ENCODE data around the gene SUPT6H. TPM values are rescaled to one million over a fixed set of nuclear protein-coding genes. Genes with fewer than 3 reads are reported as not detected.

SUPT6H gene
- polyA plus RNA-seq, 1 of the 3 experiments (the other 2 are of a cell fraction) = 26.9 TPM

- TF ChIP-seq, protein P1, sequence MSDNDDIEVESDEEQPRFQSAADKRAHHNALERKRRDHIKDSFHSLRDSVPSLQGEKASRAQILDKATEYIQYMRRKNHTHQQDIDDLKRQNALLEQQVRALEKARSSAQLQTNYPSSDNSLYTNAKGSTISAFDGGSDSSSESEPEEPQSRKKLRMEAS (IDR thresholded peaks at IDR 0.05; ENCODE audit: low read depth) = no peak
- no peak for TF ChIP-seq MXI1 (IDR thresholded peaks at IDR 0.05; ENCODE audit: low read depth, low read length)
- no peak for TF ChIP-seq EZH2phosphoT487 (IDR thresholded peaks at IDR 0.05; ENCODE audit: borderline replicate concordance, low read depth)
These were observed 31.9 kb downstream of the SUPT6H start (continued) for GRCh38 chr17:28693869-28694268.

- no peak for TF ChIP-seq GATA2 (CRISPR knock-in tag; IDR thresholded peaks at IDR 0.05)
- TF ChIP-seq, protein P2, sequence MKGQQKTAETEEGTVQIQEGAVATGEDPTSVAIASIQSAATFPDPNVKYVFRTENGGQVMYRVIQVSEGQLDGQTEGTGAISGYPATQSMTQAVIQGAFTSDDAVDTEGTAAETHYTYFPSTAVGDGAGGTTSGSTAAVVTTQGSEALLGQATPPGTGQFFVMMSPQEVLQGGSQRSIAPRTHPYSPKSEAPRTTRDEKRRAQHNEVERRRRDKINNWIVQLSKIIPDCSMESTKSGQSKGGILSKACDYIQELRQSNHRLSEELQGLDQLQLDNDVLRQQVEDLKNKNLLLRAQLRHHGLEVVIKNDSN (IDR thresholded peaks at IDR 0.05; ENCODE audit: borderline replicate concordance, low read depth) = no peak
- TF ChIP-seq GABPA (IDR thresholded peaks at IDR 0.05; ENCODE audit: low read depth) = no peak
- TF ChIP-seq TAF1 (IDR thresholded peaks at IDR 0.05; ENCODE audit: borderline replicate concordance, low read depth, low read length) = no peak
- TF ChIP-seq, protein P1 (IDR thresholded peaks at IDR 0.05; ENCODE audit: low read depth) = no peak
- H3K36me3 ChIP-seq (replicated peaks in 1 of 2; ENCODE audit: control insufficient read depth in 1 of 2, insufficient read depth in 2 of 2, low read length in 1 of 2) = peaks cover 60 to 88% of the 10 kb centered on the region in 2 experiments
- no peak overlapping the region for H2AFZ ChIP-seq (ENCODE audit: low read depth)
- no peak overlapping the region for H3K9ac ChIP-seq
- H3K27me3 ChIP-seq (ENCODE audit: insufficient read depth) = no peaks in the 10 kb centered on the region
- no peaks in the 10 kb centered on the region for H3K4me1 ChIP-seq (ENCODE audit: control insufficient read depth in 1 of 2, insufficient read depth in 2 of 2, low read depth in 1 of 2, low read length in 1 of 2)
- DNase-seq = no peak
- H4K20me1 ChIP-seq (ENCODE audit: insufficient read depth) = no peaks in the 10 kb centered on the region
- no peaks in the 10 kb centered on the region for H3K79me2 ChIP-seq (ENCODE audit: insufficient read depth)
- 80% methylated on average over 6 of the region's 6 CpGs for WGBS (ENCODE audit: low lambda C conversion rate)
- no peak overlapping the region for H3K4me3 ChIP-seq (ENCODE audit: low read depth in 2 of 2, low read length in 1 of 2)
- no peak overlapping the region for H3K27ac ChIP-seq (ENCODE audit: low read depth in 2 of 2, low read length in 1 of 2)
- H3K4me2 ChIP-seq = no peak overlapping the region
- no peaks in the 10 kb centered on the region for H3K9me3 ChIP-seq
- POLR2A ChIA-PET = no interaction called here
- H3F3A ChIP-seq (replicated peaks; ENCODE audit: insufficient read depth) = no peaks in the 10 kb centered on the region
- H3K9me2 ChIP-seq = no peaks in the 10 kb centered on the region
- CTCF ChIA-PET = no interaction called here
These were observed 36.4 kb downstream of the SUPT6H start for GRCh38 chr17:28698253-28698941.

- 100% methylated on average over 7 of the region's 8 CpGs for WGBS (ENCODE audit: low lambda C conversion rate)
- Histone ChIP-seq H3K4me3 (ENCODE audit: low read depth in 2 of 2, low read length in 1 of 2) (no peak overlapping the region), H3K27me3 (ENCODE audit: insufficient read depth) (no peaks in the 10 kb centered on the region), H3F3A (replicated peaks; ENCODE audit: insufficient read depth) (no peaks in the 10 kb centered on the region), H3K9me3 (no peaks in the 10 kb centered on the region), H3K4me1 (ENCODE audit: control insufficient read depth in 1 of 2, insufficient read depth in 2 of 2, low read depth in 1 of 2, low read length in 1 of 2) (no peaks in the 10 kb centered on the region), H3K9ac (no peak overlapping the region), H4K20me1 (ENCODE audit: insufficient read depth) (no peaks in the 10 kb centered on the region), H3K4me2 (no peak overlapping the region), H3K36me3 (replicated peaks in 1 of 2; ENCODE audit: control insufficient read depth in 1 of 2, insufficient read depth in 2 of 2, low read length in 1 of 2) (peaks cover 42 to 80% of the 10 kb centered on the region in 2 experiments), H3K9me2 (no peaks in the 10 kb centered on the region), H3K79me2 (ENCODE audit: insufficient read depth) (no peaks in the 10 kb centered on the region), H2AFZ (ENCODE audit: low read depth) (no peak overlapping the region), H3K27ac (ENCODE audit: low read depth in 2 of 2, low read length in 1 of 2) (no peak overlapping the region)
- TF ChIP-seq GABPA (IDR thresholded peaks at IDR 0.05; ENCODE audit: low read depth) (no peak), TEAD4 (IDR thresholded peaks at IDR 0.05; ENCODE audit: borderline replicate concordance, insufficient read depth) (no peak), ELF1 (IDR thresholded peaks at IDR 0.05) (no peak), POLR2AphosphoS5 (IDR thresholded peaks at IDR 0.05; ENCODE audit: low read depth, low read length) (no peak), RAD21 (IDR thresholded peaks at IDR 0.05; ENCODE audit: low read length) (no peak), EP300 (IDR thresholded peaks at IDR 0.05; ENCODE audit: borderline replicate concordance in 1 of 2, low read depth in 1 of 2, low read length in 1 of 2) (no peak), SIN3A (IDR thresholded peaks at IDR 0.05; ENCODE audit: borderline replicate concordance, low read depth, low read length) (no peak), RFX5 (IDR thresholded peaks at IDR 0.05; ENCODE audit: low read length) (no peak), TCF12 (IDR thresholded peaks at IDR 0.05) (no peak), FOSL2 (IDR thresholded peaks at IDR 0.05; ENCODE audit: borderline replicate concordance, low read depth) (no peak), FOXM1 (IDR thresholded peaks at IDR 0.05; ENCODE audit: low read depth) (no peak), GATA2 (CRISPR knock-in tag; IDR thresholded peaks at IDR 0.05) (no peak), SMC3 (IDR thresholded peaks at IDR 0.05; ENCODE audit: low read depth, low read length) (no peak), CHD2 (IDR thresholded peaks at IDR 0.05; ENCODE audit: low read length, partially characterized antibody) (no peak)
- TF ChIP-seq, protein P3, sequence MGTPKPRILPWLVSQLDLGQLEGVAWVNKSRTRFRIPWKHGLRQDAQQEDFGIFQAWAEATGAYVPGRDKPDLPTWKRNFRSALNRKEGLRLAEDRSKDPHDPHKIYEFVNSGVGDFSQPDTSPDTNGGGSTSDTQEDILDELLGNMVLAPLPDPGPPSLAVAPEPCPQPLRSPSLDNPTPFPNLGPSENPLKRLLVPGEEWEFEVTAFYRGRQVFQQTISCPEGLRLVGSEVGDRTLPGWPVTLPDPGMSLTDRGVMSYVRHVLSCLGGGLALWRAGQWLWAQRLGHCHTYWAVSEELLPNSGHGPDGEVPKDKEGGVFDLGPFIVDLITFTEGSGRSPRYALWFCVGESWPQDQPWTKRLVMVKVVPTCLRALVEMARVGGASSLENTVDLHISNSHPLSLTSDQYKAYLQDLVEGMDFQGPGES (IDR thresholded peaks at IDR 0.05; ENCODE audit: low read depth, low read length) = no peak
- TF ChIP-seq, protein P4, sequence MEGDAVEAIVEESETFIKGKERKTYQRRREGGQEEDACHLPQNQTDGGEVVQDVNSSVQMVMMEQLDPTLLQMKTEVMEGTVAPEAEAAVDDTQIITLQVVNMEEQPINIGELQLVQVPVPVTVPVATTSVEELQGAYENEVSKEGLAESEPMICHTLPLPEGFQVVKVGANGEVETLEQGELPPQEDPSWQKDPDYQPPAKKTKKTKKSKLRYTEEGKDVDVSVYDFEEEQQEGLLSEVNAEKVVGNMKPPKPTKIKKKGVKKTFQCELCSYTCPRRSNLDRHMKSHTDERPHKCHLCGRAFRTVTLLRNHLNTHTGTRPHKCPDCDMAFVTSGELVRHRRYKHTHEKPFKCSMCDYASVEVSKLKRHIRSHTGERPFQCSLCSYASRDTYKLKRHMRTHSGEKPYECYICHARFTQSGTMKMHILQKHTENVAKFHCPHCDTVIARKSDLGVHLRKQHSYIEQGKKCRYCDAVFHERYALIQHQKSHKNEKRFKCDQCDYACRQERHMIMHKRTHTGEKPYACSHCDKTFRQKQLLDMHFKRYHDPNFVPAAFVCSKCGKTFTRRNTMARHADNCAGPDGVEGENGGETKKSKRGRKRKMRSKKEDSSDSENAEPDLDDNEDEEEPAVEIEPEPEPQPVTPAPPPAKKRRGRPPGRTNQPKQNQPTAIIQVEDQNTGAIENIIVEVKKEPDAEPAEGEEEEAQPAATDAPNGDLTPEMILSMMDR (IDR thresholded peaks at IDR 0.05) = no peak
- TF ChIP-seq, protein P2 (IDR thresholded peaks at IDR 0.05; ENCODE audit: borderline replicate concordance, low read depth) = no peak
- no peak for DNase-seq
- CTCF ChIA-PET = interaction anchor here (1.3 kb wide), 1 partner anchor 17 kb away, joined by 4 read pairs; no protein-coding TSS in a partner anchor
- POLR2A ChIA-PET = no interaction called here
These were observed 38.3 kb downstream of the SUPT6H start for GRCh38 chr17:28700278-28700677.
